Heart left ventricle (tissue), 13 donors: Measurements from ENCODE around the gene SYNCRIP.
"Not testable (repeated sequence)": the region's sequence is repeated elsewhere in the genome, so short reads cannot be mapped to it uniquely, and the experiment has no call there.

Source experiments
- CTCF ChIP-seq, 12 donors: fragments of 200-600 bp; sonication (generic) in 4 of 12; IDR thresholded peaks; one replicate each; pipeline versions ENCODE4 v1.5.0 to v1.8.0; 2018 to 2022; ENCODE audit warnings: antibody characterized with exemption in 12 of 12, mild to moderate bottlenecking in 5 of 12
- POLR2A ChIP-seq, 2 donors: fragments of 450-650 bp; IDR thresholded peaks; one replicate each; pipeline ENCODE4 v1.6.1; 2017; ENCODE audit warnings: antibody characterized with exemption in 2 of 2, mild to moderate bottlenecking in 2 of 2, moderate library complexity in 2 of 2
- donor health status: ischemic (EF 13 %, LVEDD 7.1; RV severe dilation, severe dysfunction).
- donor health status: DM: no; HTN: yes; CAD: no.
- donor health status: DM: no; HTN: no; CAD: no.
- donor health status: ischemic (EF 25% LVEDD 6.9; RV normal size, moderate dysfunction).
- donor health status: ischemic (EF 25% LVEDD 5.7; RV mildly dilated, moderate dysfunction).
- donor health status: ischemic (EF 35%, LVEDD 5.7; RV mildly dilated, moderate dysfunction).
- donor health status: nonischemic (EF 11% LVEDD 7.7; RV severe dilation, severe dysfunction).
- donor health status: DM: yes; HTN: yes; CAD: no.
- donor health status: PGD.
- donor health status: ischemic (EF 29% LVEDD 5.4; RV normal size, mild dysfunction).
- donor health status: nonischemic (EF 23%, LVEDD 6.1; RV moderate dilation, normal function).

- not testable (repeated sequence) for TF ChIP-seq CTCF, POLR2A (IDR thresholded peaks at IDR 0.05)
These were observed 39.2 kb upstream of the SYNCRIP start for GRCh38 chr6:85681899-85682298.
